Measurements from ENCODE around the gene NPAS3. TPM values are rescaled to one million over a fixed set of nuclear protein-coding genes. Genes with fewer than 3 reads are reported as not detected.

NPAS3 gene
- total RNA-seq, 1 experiment from 2014 or later, result 15.6 TPM

- Histone ChIP-seq H3K4me3 (ENCODE audit: low read depth, low read length, poor library complexity, severe bottlenecking) (no peak overlapping the region), H3K36me3 (ENCODE audit: insufficient read depth, low read length, poor library complexity, severe bottlenecking) (no peaks in the 10 kb centered on the region), H3K27ac (ENCODE audit: low read depth, low read length, poor library complexity, severe bottlenecking) (no peak overlapping the region), H3K27me3 (replicated peaks; ENCODE audit: insufficient read depth, low read depth, low read length, poor library complexity) (no peaks in the 10 kb centered on the region), H3K9me3 (ENCODE audit: low read depth, low read length, poor library complexity, severe bottlenecking) (no peaks in the 10 kb centered on the region), H3K4me1 (ENCODE audit: insufficient read depth, low read length, poor library complexity, severe bottlenecking) (no peaks in the 10 kb centered on the region)
- POLR2A ChIA-PET (ENCODE audit: low non-redundant PET), result no interaction called here
- CTCF ChIA-PET, result no interaction called here
- TF ChIP-seq, protein P1, sequence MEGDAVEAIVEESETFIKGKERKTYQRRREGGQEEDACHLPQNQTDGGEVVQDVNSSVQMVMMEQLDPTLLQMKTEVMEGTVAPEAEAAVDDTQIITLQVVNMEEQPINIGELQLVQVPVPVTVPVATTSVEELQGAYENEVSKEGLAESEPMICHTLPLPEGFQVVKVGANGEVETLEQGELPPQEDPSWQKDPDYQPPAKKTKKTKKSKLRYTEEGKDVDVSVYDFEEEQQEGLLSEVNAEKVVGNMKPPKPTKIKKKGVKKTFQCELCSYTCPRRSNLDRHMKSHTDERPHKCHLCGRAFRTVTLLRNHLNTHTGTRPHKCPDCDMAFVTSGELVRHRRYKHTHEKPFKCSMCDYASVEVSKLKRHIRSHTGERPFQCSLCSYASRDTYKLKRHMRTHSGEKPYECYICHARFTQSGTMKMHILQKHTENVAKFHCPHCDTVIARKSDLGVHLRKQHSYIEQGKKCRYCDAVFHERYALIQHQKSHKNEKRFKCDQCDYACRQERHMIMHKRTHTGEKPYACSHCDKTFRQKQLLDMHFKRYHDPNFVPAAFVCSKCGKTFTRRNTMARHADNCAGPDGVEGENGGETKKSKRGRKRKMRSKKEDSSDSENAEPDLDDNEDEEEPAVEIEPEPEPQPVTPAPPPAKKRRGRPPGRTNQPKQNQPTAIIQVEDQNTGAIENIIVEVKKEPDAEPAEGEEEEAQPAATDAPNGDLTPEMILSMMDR (conservative IDR thresholded peaks at IDR 0.05; ENCODE audit: low read depth, low read length), result no peak
- no peak for TF ChIP-seq EZH2 (IDR thresholded peaks at IDR 0.05; ENCODE audit: borderline replicate concordance, low read depth, low read length, poor library complexity, severe bottlenecking)
- no peak for DNase-seq (ENCODE audit: low spot score)
- intact Hi-C loops (cut with micrococcal nuclease; ENCODE audit: unreplicated experiment), result no loop called here
- BruUV-seq (replicated peaks), result no TSS peak
Measured at GRCh38 chr14:33709711-33710110, 771.0 kb downstream of the NPAS3 start.

DNA sequence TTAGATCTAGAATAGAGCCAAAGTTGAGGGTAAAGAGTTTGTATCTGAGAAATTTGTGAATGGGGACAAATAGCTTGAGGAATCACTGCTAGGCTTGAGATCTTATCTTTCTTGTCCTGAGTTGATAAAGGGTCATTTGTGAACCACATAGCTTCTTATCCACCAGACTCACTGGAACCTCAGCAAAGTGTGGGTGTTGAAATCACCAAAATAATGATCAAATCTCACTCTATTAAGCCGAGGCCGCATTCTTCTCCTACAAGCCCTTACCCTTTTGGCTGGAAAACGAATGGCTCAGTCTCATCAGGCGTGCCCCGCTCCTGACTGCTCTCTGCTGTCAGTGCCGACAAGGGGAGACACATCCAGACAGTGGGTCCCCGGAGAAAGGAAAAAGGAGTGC, 771.6 kb downstream of the NPAS3 start:
- ChIA-PET POLR2A (ENCODE audit: low non-redundant PET) (no interaction called here), CTCF (no interaction called here)
- BruUV-seq (replicated peaks), result no TSS peak
- no peaks in the 10 kb centered on the region for H3K27me3 ChIP-seq (replicated peaks; ENCODE audit: insufficient read depth, low read depth, low read length, poor library complexity)
- H3K27ac ChIP-seq (ENCODE audit: low read depth, low read length, poor library complexity, severe bottlenecking), result no peak overlapping the region
- no peak for TF ChIP-seq EZH2 (IDR thresholded peaks at IDR 0.05; ENCODE audit: borderline replicate concordance, low read depth, low read length, poor library complexity, severe bottlenecking)
- TF ChIP-seq, protein P1 (conservative IDR thresholded peaks at IDR 0.05; ENCODE audit: low read depth, low read length), result no peak
- no peak overlapping the region for H3K4me3 ChIP-seq (ENCODE audit: low read depth, low read length, poor library complexity, severe bottlenecking)
- intact Hi-C loops (cut with micrococcal nuclease; ENCODE audit: unreplicated experiment), result no loop called here
- H3K4me1 ChIP-seq (ENCODE audit: insufficient read depth, low read length, poor library complexity, severe bottlenecking), result peaks cover 4% of the 10 kb centered on the region
- H3K36me3 ChIP-seq (ENCODE audit: insufficient read depth, low read length, poor library complexity, severe bottlenecking), result no peaks in the 10 kb centered on the region
- no peaks in the 10 kb centered on the region for H3K9me3 ChIP-seq (ENCODE audit: low read depth, low read length, poor library complexity, severe bottlenecking)
- DNase-seq (ENCODE audit: low spot score), result no peak

- ChIA-PET CTCF (no interaction called here), POLR2A (ENCODE audit: low non-redundant PET) (no interaction called here)
- Histone ChIP-seq H3K4me3 (ENCODE audit: low read depth, low read length, poor library complexity, severe bottlenecking) (no peak overlapping the region), H3K27me3 (replicated peaks; ENCODE audit: insufficient read depth, low read depth, low read length, poor library complexity) (no peaks in the 10 kb centered on the region), H3K4me1 (ENCODE audit: insufficient read depth, low read length, poor library complexity, severe bottlenecking) (peaks cover 7% of the 10 kb centered on the region), H3K36me3 (ENCODE audit: insufficient read depth, low read length, poor library complexity, severe bottlenecking) (no peaks in the 10 kb centered on the region), H3K27ac (ENCODE audit: low read depth, low read length, poor library complexity, severe bottlenecking) (no peak overlapping the region), H3K9me3 (ENCODE audit: low read depth, low read length, poor library complexity, severe bottlenecking) (no peaks in the 10 kb centered on the region)
- TF ChIP-seq EZH2 (IDR thresholded peaks at IDR 0.05; ENCODE audit: borderline replicate concordance, low read depth, low read length, poor library complexity, severe bottlenecking), result no peak
- TF ChIP-seq, protein P1 (conservative IDR thresholded peaks at IDR 0.05; ENCODE audit: low read depth, low read length), result no peak
- no TSS peak for BruUV-seq (replicated peaks)
- DNase-seq (ENCODE audit: low spot score), result no peak
- intact Hi-C loops (cut with micrococcal nuclease; ENCODE audit: unreplicated experiment), result no loop called here
Measured at GRCh38 chr14:33711194-33711593, 772.5 kb downstream of the NPAS3 start.
